Fibroblast of lung (primary cell): ENCODE data around the gene PSMD10. TPM values are rescaled to one million over a fixed set of nuclear protein-coding genes. Genes with fewer than 3 reads are reported as not detected.

Experiments
- DNase-seq, 2 donors: peaks; one replicate each; pipeline versions ENCODE4 v3.0.0 to v3.0.0-alpha.2; 2010; ENCODE audit warnings: low read depth in 2 of 2
- H2AFZ ChIP-seq: 2 replicates; pipeline ENCODE4 v1.5.1; 2012; ENCODE audit warnings: low read length, control low read depth, inconsistent platforms
- H3K27ac ChIP-seq: 2 replicates; pipeline ENCODE4 v1.5.1; 2011; ENCODE audit warnings: low read length, control low read depth; ENCODE audit not compliant: insufficient read depth
- H3K27me3 ChIP-seq: 2 replicates; pipeline ENCODE4 v1.5.1; 2011; ENCODE audit warnings: mild to moderate bottlenecking, low read length; ENCODE audit not compliant: control insufficient read depth, insufficient read depth
- H3K36me3 ChIP-seq: 2 replicates; pipeline ENCODE4 v1.5.1; 2011; ENCODE audit warnings: low read length; ENCODE audit not compliant: control insufficient read depth, insufficient read depth
- H3K4me1 ChIP-seq: 2 replicates; pipeline ENCODE4 v1.5.1; 2011; ENCODE audit warnings: low read length; ENCODE audit not compliant: control insufficient read depth, insufficient read depth; ENCODE audit errors: extremely low read depth
- H3K4me2 ChIP-seq: 2 replicates; pipeline ENCODE4 v1.5.1; 2011; ENCODE audit warnings: low read length, control low read depth; ENCODE audit not compliant: insufficient read depth; ENCODE audit errors: extremely low read depth
- H3K4me3 ChIP-seq, 4 experiments: fragments of 200-600 bp in 1 of 4; sonication (generic) in 1 of 4; replicated peaks in 1 of 4; 2 replicates each; pipeline ENCODE4 v1.5.1; 2011 to 2016; ENCODE audit warnings: low read length in 4 of 4, low read depth in 3 of 4, mild to moderate bottlenecking in 3 of 4, control low read depth in 2 of 4, inconsistent platforms in 1 of 4, mixed read lengths in 1 of 4; ENCODE audit not compliant: insufficient read depth in 1 of 4; ENCODE audit errors: control extremely low read depth in 1 of 4
- H3K79me2 ChIP-seq: 2 replicates; pipeline ENCODE4 v1.5.1; 2012; ENCODE audit warnings: mild to moderate bottlenecking, low read length, inconsistent platforms; ENCODE audit not compliant: control insufficient read depth, insufficient read depth
- H3K9ac ChIP-seq: 2 replicates; pipeline ENCODE4 v1.5.1; 2011; ENCODE audit warnings: mild to moderate bottlenecking, low read length, control low read depth; ENCODE audit not compliant: insufficient read depth
- H3K9me3 ChIP-seq: 2 replicates; pipeline ENCODE4 v1.5.1; 2012; ENCODE audit warnings: low read depth, low read length; ENCODE audit not compliant: control insufficient read depth, insufficient read depth
- H4K20me1 ChIP-seq: 2 replicates; pipeline ENCODE4 v1.5.1; 2011; ENCODE audit warnings: low read length; ENCODE audit not compliant: control insufficient read depth, insufficient read depth; ENCODE audit errors: extremely low read depth
- EZH2 ChIP-seq: IDR thresholded peaks from 2 replicates; pipeline ENCODE4 v1.5.1; 2012; ENCODE audit warnings: low read length, control low read depth, mild to moderate bottlenecking; ENCODE audit errors: missing control alignments
- polyA plus RNA-seq, 2 donors: library from polyadenylated mRNA; depleted of rRNA in 1 of 2; stranded (reverse) in 1 of 2; unstranded in 1 of 2; fragments of >200 nt; gene quantifications; 2 replicates each; pipeline ENCODE4 v1.2.1, GENCODE V29; 2011 to 2012; ENCODE audit warnings: missing spikeins in 1 of 2
- total RNA-seq: library from RNA; depleted of rRNA; stranded (reverse); fragments of >200 nt; gene quantifications from 2 replicates; pipeline ENCODE4 v1.2.1, GENCODE V29; 2014
- TF ChIP-seq, protein P1 (sequence below), 2 donors: IDR thresholded peaks in 1 of 2; conservative IDR thresholded peaks in 1 of 2; 1 replicate in 1 of 2; 2 replicates in 1 of 2; pipeline ENCODE4 v1.5.1; 2011 to 2012; ENCODE audit warnings: low read length in 2 of 2, control low read depth in 1 of 2, inconsistent platforms in 1 of 2, low read depth in 1 of 2, mild to moderate bottlenecking in 1 of 2

PSMD10 gene
- total and polyA plus RNA-seq, 2 donors (not counting 1 experiment from before 2014, with no cell fraction given): 72.7 to 102 TPM

DNA sequence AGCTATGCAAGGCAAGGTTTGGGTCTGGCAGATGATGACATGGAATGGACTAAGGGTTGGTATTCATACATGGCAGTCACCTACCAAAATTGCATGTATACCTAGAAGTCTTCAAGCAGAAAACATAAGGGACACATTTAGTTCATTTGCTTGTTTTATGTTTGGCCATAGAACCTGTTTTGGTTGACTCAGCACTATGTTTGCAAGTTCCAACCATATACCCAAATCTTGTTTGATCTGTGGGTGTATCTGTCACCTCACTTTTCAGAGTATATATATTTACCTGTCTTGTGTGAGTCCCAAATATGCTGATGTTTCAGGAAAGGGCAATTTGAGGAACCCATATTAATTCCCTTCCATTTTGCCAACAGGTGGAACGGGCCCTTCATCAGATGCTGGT lies 39.5 kb upstream of the PSMD10 start:
- DNase-seq: no peak
- Histone ChIP-seq H3K36me3 (no peaks in the 10 kb centered on the region), H3K9ac (no peak overlapping the region), H2AFZ (no peak overlapping the region), H3K9me3 (no peaks in the 10 kb centered on the region), H3K79me2 (no peaks in the 10 kb centered on the region), H3K4me3 (no peak overlapping the region), H3K27ac (no peak overlapping the region), H3K4me1 (no peaks in the 10 kb centered on the region), H3K27me3 (no peaks in the 10 kb centered on the region), H3K4me2 (no peak overlapping the region), H4K20me1 (no peaks in the 10 kb centered on the region)
- TF ChIP-seq EZH2: no peak
- TF ChIP-seq, protein P1, sequence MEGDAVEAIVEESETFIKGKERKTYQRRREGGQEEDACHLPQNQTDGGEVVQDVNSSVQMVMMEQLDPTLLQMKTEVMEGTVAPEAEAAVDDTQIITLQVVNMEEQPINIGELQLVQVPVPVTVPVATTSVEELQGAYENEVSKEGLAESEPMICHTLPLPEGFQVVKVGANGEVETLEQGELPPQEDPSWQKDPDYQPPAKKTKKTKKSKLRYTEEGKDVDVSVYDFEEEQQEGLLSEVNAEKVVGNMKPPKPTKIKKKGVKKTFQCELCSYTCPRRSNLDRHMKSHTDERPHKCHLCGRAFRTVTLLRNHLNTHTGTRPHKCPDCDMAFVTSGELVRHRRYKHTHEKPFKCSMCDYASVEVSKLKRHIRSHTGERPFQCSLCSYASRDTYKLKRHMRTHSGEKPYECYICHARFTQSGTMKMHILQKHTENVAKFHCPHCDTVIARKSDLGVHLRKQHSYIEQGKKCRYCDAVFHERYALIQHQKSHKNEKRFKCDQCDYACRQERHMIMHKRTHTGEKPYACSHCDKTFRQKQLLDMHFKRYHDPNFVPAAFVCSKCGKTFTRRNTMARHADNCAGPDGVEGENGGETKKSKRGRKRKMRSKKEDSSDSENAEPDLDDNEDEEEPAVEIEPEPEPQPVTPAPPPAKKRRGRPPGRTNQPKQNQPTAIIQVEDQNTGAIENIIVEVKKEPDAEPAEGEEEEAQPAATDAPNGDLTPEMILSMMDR (conservative IDR thresholded peaks at IDR 0.05 in 1 of 2, IDR thresholded peaks at IDR 0.05 in 1 of 2; ENCODE audit: low read depth in 1 of 2, low read length in 2 of 2): no peak

- no peak for DNase-seq
- H3K4me1 ChIP-seq: no peaks in the 10 kb centered on the region
- no peaks in the 10 kb centered on the region for H3K27me3 ChIP-seq
- no peak overlapping the region for H3K9ac ChIP-seq
- TF ChIP-seq, protein P1 (conservative IDR thresholded peaks at IDR 0.05 in 1 of 2, IDR thresholded peaks at IDR 0.05 in 1 of 2; ENCODE audit: low read depth in 1 of 2, low read length in 2 of 2): no peak
- no peak for TF ChIP-seq EZH2
- no peak overlapping the region for H3K4me3 ChIP-seq
- H3K36me3 ChIP-seq: no peaks in the 10 kb centered on the region
- H3K9me3 ChIP-seq: no peaks in the 10 kb centered on the region
- H3K27ac ChIP-seq: no peak overlapping the region
- no peaks in the 10 kb centered on the region for H4K20me1 ChIP-seq
- no peaks in the 10 kb centered on the region for H3K79me2 ChIP-seq
- no peak overlapping the region for H3K4me2 ChIP-seq
- no peak overlapping the region for H2AFZ ChIP-seq
Observed at GRCh38 chrX:108127152-108127551, 35.8 kb upstream of the PSMD10 start.

- no peak overlapping the region for H3K27ac ChIP-seq
- H3K79me2 ChIP-seq: no peaks in the 10 kb centered on the region
- H4K20me1 ChIP-seq: no peaks in the 10 kb centered on the region
- no peaks in the 10 kb centered on the region for H3K27me3 ChIP-seq
- H3K4me1 ChIP-seq: no peaks in the 10 kb centered on the region
- H2AFZ ChIP-seq: no peak overlapping the region
- H3K4me2 ChIP-seq: no peak overlapping the region
- H3K9ac ChIP-seq: no peak overlapping the region
- H3K9me3 ChIP-seq: no peaks in the 10 kb centered on the region
- peak in 1 of 2 donors; percentile 6 for DNase-seq
- TF ChIP-seq, protein P1 (conservative IDR thresholded peaks at IDR 0.05 in 1 of 2, IDR thresholded peaks at IDR 0.05 in 1 of 2; ENCODE audit: low read depth in 1 of 2, low read length in 2 of 2): no peak
- no peak for TF ChIP-seq EZH2
- no peaks in the 10 kb centered on the region for H3K36me3 ChIP-seq
- no peak overlapping the region for H3K4me3 ChIP-seq
Observed at GRCh38 chrX:108126661-108127060, 35.3 kb upstream of the PSMD10 start.
